ENCODE data around the gene TRIP4. TPM values are rescaled to one million over a fixed set of nuclear protein-coding genes. Genes with fewer than 3 reads are reported as not detected.

Gene TRIP4
- total RNA-seq, 1 experiment from 2014 or later, result 26.2 TPM

GRCh38 chr15:64472161-64472560 is 84.5 kb downstream of the TRIP4 start:
- no peak for TF ChIP-seq CTCF (IDR thresholded peaks at IDR 0.05; ENCODE audit: insufficient read depth in 1 of 2, low read depth in 1 of 2, low read length in 1 of 2, severe bottlenecking in 1 of 2, unreplicated experiment in 1 of 2)
- H3K27me3 Mint-ChIP-seq (ENCODE audit: insufficient read depth, unreplicated experiment), result no peaks in the 10 kb centered on the region
- Histone ChIP-seq H3K27me3 (replicated peaks; ENCODE audit: control insufficient read depth, insufficient read depth, low read length) (no peaks in the 10 kb centered on the region), H3K9me3 (no peaks in the 10 kb centered on the region), H3K4me1 (no peaks in the 10 kb centered on the region), H3K4me3 (ENCODE audit: low read depth, low read length) (no peak overlapping the region), H3K36me3 (ENCODE audit: control insufficient read depth, insufficient read depth, low read length) (no peaks in the 10 kb centered on the region; the same call in 1 of the 2 replicates)
- H3K36me3 Mint-ChIP-seq (ENCODE audit: insufficient read depth, unreplicated experiment), result peaks cover 44% of the 10 kb centered on the region
- H3K4me1 Mint-ChIP-seq (ENCODE audit: low read depth, unreplicated experiment), result peaks cover 7% of the 10 kb centered on the region
- H3K27ac Mint-ChIP-seq (ENCODE audit: unreplicated experiment), result no peak overlapping the region
- no peaks in the 10 kb centered on the region for H3K9me3 Mint-ChIP-seq (ENCODE audit: unreplicated experiment)
- BruUV-seq (replicated peaks), result no TSS peak
- no peak for DNase-seq
- CTCF ChIA-PET, result no interaction called here
- no peak overlapping the region for H3K4me3 Mint-ChIP-seq (ENCODE audit: unreplicated experiment)
- intact Hi-C loops (cut with micrococcal nuclease; ENCODE audit: unreplicated experiment), result no loop called here
- POLR2A ChIA-PET, result no interaction called here

GRCh38 chr15:64474846-64475245 is 87.2 kb downstream of the TRIP4 start:
- H3K4me3 Mint-ChIP-seq (ENCODE audit: unreplicated experiment), result no peak overlapping the region
- peaks cover 35% of the 10 kb centered on the region for H3K36me3 Mint-ChIP-seq (ENCODE audit: insufficient read depth, unreplicated experiment)
- CTCF ChIA-PET, result no interaction called here
- no peak for TF ChIP-seq CTCF (IDR thresholded peaks at IDR 0.05; ENCODE audit: insufficient read depth in 1 of 2, low read depth in 1 of 2, low read length in 1 of 2, severe bottlenecking in 1 of 2, unreplicated experiment in 1 of 2)
- no peak for DNase-seq
- H3K27ac Mint-ChIP-seq (ENCODE audit: unreplicated experiment), result no peak overlapping the region
- H3K27me3 ChIP-seq (replicated peaks; ENCODE audit: control insufficient read depth, insufficient read depth, low read length), result no peaks in the 10 kb centered on the region
- no peaks in the 10 kb centered on the region; the same call in 1 of the 2 replicates for H3K36me3 ChIP-seq (ENCODE audit: control insufficient read depth, insufficient read depth, low read length)
- intact Hi-C loops (cut with micrococcal nuclease; ENCODE audit: unreplicated experiment), result no loop called here
- POLR2A ChIA-PET, result no interaction called here
- H3K4me1 ChIP-seq, result no peaks in the 10 kb centered on the region
- H3K4me1 Mint-ChIP-seq (ENCODE audit: low read depth, unreplicated experiment), result peaks cover 7% of the 10 kb centered on the region
- no TSS peak for BruUV-seq (replicated peaks)
- H3K27me3 Mint-ChIP-seq (ENCODE audit: insufficient read depth, unreplicated experiment), result no peaks in the 10 kb centered on the region
- H3K4me3 ChIP-seq (ENCODE audit: low read depth, low read length), result no peak overlapping the region
- H3K9me3 ChIP-seq, result no peaks in the 10 kb centered on the region
- no peaks in the 10 kb centered on the region for H3K9me3 Mint-ChIP-seq (ENCODE audit: unreplicated experiment)

GRCh38 chr15:64476550-64476949 is 88.9 kb downstream of the TRIP4 start:
- TF ChIP-seq CTCF (IDR thresholded peaks at IDR 0.05; ENCODE audit: insufficient read depth in 1 of 2, low read depth in 1 of 2, low read length in 1 of 2, severe bottlenecking in 1 of 2, unreplicated experiment in 1 of 2), result no peak
- Mint-ChIP-seq H3K9me3 (ENCODE audit: unreplicated experiment) (no peaks in the 10 kb centered on the region), H3K4me3 (ENCODE audit: unreplicated experiment) (no peak overlapping the region), H3K4me1 (ENCODE audit: low read depth, unreplicated experiment) (peaks cover 7% of the 10 kb centered on the region), H3K27ac (ENCODE audit: unreplicated experiment) (no peak overlapping the region), H3K27me3 (ENCODE audit: insufficient read depth, unreplicated experiment) (no peaks in the 10 kb centered on the region), H3K36me3 (ENCODE audit: insufficient read depth, unreplicated experiment) (peaks cover 22% of the 10 kb centered on the region)
- H3K27me3 ChIP-seq (replicated peaks; ENCODE audit: control insufficient read depth, insufficient read depth, low read length), result no peaks in the 10 kb centered on the region
- H3K36me3 ChIP-seq (ENCODE audit: control insufficient read depth, insufficient read depth, low read length), result no peaks in the 10 kb centered on the region; the same call in 1 of the 2 replicates
- DNase-seq, result no peak
- no TSS peak for BruUV-seq (replicated peaks)
- intact Hi-C loops (cut with micrococcal nuclease; ENCODE audit: unreplicated experiment), result no loop called here
- no peak overlapping the region for H3K4me3 ChIP-seq (ENCODE audit: low read depth, low read length)
- ChIA-PET CTCF (no interaction called here), POLR2A (no interaction called here)
- H3K4me1 ChIP-seq, result no peaks in the 10 kb centered on the region
- H3K9me3 ChIP-seq, result no peaks in the 10 kb centered on the region
